ENCODE measurements around the gene HSF2.

GRCh38 chr6:122423734-122424133 lies 24.3 kb downstream of the HSF2 start:
- TF ChIP-seq CTCF (conservative IDR thresholded peaks at IDR 0.05; ENCODE audit: low read depth in 2 of 2) (no peak), EZH2 (IDR thresholded peaks at IDR 0.05; ENCODE audit: low read depth, unreplicated experiment) (no peak), POLR2AphosphoS5 (IDR thresholded peaks at IDR 0.05; ENCODE audit: low read depth) (no peak), EZH2phosphoT487 (IDR thresholded peaks at IDR 0.05; ENCODE audit: unreplicated experiment) (no peak), REST (IDR thresholded peaks at IDR 0.05; ENCODE audit: unreplicated experiment) (no peak), ZNF462 (CRISPR knock-in tag; IDR thresholded peaks at IDR 0.05) (no peak)
